NCI-H69 (cell line): ENCODE measurements around the gene TRAPPC2L.

ENCODE experiments used
- DNase-seq: peaks from one replicate; lab custom pipeline; 2025; lab: John Stamatoyannopoulos, UW

The TRAPPC2L gene, protein sequence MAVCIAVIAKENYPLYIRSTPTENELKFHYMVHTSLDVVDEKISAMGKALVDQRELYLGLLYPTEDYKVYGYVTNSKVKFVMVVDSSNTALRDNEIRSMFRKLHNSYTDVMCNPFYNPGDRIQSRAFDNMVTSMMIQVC

DNA sequence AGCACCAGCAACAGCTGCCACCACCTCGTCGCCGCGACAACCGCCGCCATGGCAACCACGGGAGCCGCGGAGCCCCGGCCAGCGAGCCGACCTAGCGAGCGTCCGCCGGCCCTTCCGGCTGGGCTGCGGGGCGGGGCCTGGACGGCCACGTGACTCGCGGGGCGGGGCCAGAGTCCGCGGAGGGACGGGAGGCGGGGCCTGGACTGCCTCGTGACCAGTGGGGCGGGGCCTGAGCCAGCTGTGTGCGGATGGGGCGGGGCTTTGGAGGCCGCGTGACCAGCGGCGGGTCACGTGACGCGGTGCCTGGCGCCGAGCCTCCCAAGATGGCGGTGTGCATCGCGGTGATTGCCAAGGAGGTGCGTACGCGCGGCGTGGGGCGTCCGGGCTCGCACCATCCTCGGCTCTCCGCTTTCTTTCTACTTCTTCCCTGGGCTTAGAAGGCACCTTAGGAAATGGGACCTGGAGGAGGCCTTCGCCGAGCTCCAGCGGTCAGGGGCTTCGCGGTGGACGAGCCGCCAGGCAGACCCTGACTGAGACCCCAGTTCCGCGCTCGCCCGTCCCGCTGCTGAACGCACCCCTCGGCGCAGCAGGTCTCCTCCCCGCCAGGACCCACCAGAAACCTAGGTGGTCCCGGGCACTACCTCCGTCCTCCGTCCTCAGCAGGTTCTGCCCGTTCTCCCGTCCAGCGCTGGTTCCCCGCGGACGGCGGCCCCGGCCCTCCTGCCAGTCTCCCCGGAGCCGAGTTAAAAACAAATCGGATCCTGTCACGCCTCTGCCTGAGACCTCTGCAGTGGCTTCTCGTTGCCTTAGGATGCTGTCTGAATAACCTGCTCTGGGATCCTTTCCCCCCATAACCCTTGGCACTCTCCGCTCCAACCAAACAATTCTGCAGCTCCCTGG, at the start of gene TRAPPC2L, which contains the start of gene GALNS:
Gene TRAPPC2L (plus strand): TSS at position 300 of the 900 bp plus-strand sequence. CDS start 24 bp downstream, at position 324.
Gene GALNS (minus strand): TSS at position 120 of the 900 bp plus-strand sequence. CDS start 70 bp downstream, at position 50.
- peak; percentile 95 for DNase-seq

DNA sequence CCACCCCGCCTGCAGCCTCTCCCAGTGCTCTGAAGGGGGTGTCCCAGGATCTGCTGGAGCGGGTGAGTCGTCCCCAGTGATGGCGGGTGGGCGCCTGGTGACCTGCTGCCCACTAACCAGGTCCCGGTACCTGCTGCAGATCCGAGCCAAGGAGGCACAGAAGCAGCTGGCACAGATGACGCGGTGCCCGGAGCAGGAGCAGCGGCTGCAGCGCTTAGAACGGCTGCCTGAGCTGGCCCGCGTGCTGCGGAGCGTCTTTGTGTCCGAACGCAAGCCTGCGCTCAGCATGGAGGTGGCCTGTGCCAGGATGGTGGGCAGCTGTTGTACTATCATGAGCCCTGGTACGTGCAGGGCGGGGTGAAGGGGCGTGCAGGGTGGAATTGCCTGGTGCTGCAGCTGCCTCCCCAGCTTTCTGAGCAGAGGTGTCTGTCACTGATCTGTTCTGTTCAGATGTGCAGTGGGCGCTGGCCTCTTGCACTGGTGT, 49.7 kb upstream of the TRAPPC2L start:
- no peak for DNase-seq

DNA sequence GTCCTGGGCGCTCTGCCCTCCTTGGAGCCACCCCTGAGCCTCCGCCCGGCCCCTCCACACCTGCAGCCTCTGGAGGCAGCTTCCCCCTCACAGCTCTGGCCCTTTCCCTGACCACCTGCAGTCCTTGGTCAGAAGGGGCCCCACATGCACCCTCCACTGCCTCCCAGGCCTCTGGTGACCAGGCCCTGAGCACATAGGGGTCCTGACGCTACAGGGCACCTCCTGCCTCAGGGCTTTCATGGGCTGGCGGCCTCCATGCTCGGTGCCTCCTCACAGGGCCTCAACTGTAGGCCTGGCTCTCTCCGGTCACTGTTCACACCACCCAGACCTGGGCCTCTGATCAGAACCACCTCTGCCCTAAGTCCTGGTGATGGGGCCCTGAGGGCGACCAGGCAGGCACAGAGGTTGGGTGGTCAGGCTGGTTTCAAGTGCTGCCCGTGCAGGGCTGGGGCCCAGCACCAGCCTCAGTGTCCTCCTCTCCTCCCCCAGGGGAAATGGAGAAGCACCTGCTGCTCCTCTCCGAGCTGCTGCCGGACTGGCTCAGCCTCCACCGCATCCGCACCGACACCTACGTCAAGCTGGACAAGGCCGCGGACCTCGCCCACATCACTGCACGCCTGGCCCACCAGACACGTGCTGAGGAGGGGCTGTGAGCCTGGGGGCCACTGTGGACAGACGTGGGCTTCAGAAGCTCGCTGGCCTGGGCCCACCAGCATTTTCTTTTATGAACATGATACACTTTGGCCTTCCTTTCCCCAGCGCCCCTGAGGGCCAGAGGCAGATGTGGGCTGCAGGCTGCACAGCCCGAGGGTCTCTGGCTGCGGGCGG, 49.1 kb upstream of the TRAPPC2L start:
- DNase-seq: no peak

DNA sequence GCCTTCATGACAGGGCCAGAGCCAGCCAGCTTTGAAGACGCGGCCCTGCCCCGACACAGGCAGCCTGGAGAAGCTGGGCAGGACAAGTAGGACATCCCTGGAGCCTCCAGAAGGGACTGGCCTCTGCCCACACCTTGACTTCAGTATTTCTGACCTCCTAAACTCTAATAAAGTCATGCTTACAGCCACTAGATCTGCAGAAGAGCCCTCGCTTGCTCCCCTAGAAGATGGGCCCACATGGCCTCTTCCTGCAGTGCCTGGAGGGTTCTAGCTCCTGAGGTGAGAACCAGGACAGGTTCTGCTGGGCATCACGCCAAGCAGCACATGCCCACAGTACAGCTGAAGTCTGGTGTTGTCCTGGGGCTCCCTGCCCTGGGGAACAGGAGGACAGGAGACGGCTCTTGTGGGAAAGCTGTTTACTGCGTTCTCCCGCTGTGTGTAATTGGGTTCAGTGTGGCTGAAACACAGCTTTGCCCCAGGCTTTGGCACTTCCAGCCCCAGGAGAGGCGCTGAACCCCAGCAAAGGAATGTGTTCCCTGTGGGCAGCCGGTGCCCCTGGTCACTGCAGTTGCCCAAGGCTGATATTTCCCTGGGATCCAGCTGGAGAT, 47.8 kb upstream of the TRAPPC2L start:
- DNase-seq: peak; percentile 34

DNA sequence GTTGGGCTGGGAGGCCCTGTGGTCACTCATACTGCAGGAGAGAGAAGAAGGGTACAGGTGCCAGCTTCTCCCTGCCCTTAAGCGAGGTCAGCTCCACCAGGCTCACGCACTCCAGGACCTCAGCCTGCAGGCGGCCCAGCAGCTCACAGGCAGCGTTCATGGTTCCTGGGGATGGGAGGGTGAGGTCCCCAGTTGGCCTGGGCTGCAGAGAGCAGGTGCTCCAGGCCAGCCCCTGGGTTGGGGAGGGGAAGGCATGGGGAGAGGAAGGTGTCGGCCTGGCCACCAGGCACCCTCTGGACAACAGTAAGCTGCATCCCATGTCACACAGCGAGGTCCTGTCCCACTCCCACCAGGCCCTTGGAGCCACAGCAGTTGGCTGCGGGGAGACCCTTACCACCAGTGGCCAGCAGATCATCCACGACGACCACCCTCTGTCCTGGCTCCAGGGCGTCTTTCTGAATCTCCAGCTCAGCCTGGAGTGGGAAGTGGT, 47.2 kb upstream of the TRAPPC2L start:
- peak; percentile 20 for DNase-seq

DNA sequence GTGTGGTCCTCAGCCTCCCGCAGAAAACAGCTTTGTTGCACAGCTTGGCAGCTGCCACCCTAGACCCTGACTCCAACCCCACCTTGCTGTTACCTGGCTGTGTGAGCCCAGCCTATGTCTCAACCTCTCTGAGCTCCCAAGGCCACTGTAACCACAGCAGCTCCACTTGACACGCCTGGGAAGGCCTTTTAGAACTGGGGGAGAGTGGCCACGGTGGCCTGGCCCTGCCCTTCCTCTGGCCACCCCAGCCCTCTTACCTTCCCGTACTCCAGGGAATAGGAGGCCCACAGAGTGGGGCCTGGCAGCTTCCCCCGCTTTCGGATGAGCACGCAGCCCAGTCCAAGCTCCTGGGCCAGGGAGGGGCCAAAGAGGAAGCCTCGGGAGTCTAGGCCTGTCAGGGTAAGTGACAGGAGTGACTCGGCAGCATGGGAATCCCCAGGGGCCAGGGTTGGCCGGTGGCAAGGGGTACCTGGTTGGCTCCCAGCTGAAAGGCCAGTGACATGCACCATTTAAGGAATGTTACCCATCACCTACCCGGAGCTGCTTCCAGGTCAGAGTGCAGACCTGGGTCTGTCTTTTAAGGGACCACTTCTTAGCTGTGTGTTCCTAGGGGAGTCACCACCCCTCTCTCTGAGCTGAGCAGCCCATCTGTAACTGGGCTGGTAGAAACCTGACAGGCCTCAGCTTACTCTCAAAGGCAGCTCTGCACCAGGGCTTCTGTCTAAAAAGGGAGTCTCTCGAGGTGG, 46.6 kb upstream of the TRAPPC2L start:
- DNase-seq: peak; percentile 30

DNA sequence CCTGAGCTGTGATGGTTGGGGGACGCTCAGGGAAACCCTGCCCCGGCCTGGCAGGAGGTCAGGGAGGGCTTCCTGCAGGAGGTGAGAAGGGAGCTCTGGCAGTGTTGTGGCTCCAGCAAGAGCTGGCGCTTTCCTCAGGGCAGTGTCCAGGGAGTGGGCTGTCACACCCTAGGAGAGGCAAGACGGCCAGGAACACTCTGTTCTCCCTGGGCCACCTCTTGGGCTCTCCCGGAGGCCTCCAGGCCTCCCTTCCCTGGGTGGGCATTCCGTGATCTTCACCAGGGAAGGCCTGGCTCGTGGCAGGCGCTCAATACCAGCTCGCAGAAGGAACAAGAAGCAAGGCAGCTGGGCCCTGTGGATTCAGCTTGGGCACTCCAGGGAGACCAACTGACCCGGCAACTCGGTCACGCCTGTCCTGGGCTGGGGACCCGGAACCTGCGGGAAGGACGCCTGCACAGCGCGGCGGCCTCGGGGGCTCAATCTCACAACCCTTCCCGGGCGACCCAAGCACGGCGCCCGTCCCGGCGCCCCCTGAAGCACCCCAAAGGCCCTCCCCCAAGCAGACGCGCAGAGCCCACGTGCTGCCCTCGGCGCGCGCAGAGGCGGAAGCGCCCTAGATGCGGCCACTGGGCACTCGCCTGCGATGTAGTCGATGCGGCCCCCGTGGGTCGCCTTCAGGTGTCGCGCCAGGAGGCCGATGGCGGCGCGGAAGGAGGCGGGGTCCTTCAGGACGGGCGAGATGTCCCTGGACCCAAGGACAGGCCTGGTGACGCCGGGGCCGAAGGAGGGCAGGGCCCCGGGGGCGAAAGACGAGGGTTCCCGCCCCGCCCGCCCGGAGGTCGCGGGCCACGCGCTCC, 45.8 kb upstream of the TRAPPC2L start:
- peak; percentile 83 for DNase-seq

DNA sequence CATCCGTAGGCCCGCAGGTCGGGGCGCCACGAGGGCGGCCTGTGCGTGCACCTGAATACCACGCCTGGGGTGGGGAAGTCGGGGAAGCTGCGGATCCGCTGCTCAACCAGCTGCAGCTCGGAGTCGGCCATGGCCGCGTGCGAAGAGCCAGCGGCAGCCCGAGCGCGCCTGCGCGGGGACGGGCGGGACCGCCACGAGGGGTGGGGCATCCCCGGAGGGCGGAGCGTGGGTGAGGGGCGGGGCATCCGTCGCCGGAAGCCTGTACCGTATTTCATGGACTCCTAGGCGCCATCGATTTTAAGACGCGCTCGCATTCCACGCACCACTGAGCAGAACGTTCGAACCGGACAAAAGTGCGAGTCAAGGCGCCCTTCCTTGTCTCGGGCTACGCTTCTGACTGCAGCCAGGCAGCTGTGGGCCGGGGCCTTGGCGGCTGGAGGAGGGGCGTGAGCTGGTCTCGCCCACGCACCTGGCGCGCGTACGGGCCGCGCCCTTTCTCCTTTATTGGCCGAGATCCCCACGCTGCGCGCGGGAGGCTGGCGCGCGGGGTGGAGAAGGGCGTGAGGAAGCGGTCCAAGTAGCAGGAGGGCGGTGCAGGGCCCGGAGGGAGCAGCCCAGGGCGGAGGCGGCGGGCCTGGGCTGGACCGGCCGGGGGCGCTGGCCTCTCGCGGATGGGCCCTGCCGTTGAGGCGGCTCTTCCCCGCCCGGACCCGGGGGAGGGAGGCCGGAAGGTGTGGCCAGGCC, 45.0 kb upstream of the TRAPPC2L start, which contains the start of gene APRT:
Gene APRT (minus strand): TSS at position 160 of the 744 bp plus-strand sequence. CDS start 29 bp downstream, at position 131.
- DNase-seq: peak; percentile 87

DNA sequence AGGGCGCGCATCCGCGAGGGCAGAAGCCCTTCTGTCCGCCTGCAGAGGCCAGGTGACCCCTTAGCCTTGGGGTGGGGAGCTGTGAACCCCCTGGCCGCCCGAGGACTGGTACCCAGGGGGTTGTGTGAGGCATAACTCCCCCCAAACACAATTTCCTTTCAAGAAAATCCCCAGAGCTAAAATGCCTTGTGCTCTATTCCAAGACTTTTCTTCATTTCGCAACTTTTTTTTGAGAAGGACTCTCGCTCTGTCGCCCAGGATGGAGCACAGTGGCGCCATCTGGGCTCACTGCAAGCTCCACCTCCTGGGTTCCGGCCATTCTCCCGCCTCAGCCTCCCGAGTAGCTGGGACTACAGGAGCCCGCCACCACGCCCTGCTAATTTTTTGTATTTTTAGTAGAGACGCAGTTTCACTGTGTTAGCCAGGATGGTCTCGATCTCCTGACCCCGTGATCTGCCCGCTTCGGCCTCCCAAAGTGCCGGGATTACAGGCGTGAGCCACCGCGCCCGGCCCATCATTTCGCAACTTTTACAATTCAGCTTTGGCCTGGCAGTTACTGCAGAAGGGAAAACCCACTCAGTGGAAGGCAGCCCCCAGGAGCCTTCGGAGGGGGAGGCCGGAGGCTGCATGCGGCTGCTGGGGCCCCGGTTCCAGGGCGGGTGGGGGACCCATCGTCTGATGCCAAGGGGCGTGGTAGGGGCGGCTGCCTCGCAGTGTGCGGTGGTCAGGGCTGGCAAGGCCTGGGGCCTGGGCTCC, 44.2 kb upstream of the TRAPPC2L start:
- DNase-seq: peak; percentile 41

DNA sequence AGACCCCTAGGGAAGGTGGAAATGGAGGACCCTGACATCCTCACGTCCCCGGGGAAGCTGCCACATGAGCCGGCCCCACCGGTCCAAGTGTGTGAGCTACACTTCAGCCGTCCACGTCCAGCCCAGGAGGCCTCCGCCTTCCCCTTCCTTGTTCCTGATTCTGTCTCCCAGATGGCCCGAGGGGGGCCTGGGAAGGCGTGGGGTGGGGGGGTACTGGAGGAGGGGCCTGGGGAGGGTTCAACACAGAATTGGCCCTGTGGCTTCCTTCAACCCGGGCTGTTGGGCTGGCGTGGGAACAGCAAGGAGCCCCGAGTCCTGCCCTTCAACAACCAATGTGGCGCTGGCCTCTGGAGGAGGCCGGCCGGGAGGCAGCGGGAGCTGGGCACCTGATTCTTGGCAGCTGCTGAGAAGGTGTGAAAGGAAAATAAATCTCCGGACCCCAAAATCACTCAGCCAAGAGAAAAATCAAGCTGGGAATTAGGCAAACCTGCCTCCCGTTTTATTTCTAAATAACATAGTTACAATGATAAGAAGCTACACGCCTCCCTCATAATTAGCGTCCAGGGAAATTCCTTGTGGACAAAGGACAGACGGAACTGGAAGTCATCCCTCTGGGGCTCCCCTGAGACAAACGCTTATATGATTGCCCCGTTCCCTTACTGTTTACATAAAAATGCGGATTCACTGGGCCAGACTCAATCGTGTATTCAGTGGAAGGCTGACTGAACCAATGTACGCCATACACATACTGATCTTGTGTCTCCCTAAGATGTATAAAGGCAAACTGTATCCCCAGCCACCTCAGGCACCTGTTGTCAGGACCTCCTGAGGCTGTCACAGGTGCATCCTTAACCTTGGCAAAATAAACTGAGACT, 43.4 kb upstream of the TRAPPC2L start:
- DNase-seq: peak; percentile 55

DNA sequence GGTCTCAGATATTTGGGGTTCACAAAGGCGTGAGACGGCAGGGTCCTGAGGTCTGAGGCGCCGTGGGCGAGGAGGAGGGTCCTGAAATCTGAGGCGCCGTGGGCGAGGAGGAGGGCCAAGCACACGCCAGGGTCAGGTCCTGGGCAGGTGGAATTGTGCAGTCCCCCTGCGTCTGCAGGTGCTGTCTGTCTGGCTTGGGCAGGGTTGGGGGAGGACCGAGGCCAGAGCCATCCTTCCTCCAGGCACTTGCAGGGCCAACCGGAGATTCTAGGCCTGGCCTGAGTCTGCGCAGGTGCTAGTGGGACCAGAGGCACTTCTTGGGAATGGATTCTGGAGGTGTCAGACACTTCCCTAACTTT, 42.8 kb upstream of the TRAPPC2L start:
- no peak for DNase-seq

DNA sequence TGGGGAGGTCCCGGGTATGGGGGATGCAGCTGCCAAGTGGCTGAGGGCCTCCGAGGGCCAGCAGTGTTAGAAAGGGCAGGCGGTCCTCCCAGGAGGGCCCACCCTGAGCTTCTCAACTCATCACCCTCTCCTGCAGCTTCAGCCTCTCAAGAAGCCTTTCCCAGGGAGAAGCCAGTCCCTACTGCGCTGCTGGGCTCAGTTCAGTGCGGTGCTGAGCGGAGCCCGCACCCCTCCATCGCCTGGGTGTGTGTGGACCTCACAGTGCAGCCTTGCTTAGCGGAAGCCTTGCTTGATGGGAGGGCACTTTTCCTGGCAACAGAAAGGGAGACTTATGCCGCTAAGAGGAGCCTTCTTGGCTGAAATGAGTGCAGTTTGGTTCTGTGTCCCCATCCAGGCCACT, 41.7 kb upstream of the TRAPPC2L start:
- DNase-seq: no peak

DNA sequence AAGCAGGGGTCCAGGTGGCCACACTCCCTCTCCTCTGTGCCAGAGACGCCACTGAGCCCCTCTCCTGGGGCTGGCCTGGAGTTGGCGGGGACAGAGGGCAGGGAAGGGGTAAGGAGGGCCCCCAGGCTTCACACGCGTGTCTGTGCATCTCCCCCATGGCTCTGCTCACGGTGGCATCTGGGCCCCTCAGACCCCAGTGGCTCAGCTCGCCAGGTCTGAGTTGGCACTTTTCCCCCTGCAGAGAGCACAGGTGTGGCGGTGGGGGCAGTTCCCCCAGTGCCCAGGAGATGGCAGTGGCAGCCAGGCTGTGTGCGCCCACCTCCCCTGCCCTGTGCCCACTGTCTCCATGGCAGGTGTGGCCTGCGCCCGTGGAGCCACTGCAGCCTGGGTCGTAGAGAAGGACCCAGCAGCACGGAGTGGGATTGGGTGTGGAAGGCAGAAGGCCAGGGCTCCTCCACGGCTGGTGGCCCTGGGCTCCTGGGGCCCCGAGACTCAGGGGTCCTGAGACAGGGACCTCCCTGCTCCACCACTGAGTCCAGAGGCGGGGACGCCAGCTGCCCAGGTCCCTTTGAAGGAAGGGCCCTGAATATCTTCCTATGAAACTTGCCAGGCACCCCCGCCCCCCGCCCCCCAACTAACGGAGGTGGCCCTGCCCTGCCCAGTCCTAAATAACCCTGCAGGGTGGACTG, 40.9 kb upstream of the TRAPPC2L start:
- DNase-seq: peak; percentile 53

DNA sequence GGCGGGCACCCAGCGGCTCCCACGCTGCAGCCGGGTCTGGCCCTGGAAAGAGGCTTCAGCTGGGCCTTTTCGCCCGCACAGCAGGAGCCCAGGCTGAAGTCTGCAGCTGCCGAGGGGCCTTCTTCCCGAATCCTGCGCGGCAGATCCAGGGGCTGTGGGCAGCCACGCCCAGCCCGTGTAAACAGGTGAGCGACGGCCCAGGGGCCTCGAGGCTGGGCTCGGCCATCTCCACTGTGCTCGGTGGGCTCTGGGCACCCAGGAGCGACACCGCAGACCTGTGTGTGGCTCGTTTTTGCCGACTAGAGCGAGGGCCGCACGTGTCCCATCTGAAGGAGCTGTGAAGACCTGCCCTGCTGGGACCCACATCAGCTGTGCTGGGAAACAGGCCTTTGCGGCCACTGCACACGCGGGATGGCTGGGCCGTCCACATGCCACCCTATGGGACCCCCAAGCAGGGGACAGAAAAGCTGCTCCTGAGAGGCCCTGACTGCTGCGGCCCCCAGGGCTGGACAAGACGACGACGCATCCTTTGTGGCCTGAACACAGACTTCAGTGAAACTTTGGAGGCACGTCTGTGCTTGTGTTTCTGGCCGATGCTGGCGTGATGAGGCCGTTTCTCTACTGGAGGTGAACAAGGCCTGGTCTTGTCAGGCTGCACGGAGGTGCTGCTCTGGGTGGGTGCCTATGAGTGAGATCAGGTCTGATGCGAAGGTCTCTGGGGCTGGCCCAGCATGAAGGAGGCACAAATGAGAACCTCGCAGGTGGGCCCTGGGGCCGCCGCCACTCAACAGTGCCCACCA, 40.0 kb upstream of the TRAPPC2L start:
- no peak for DNase-seq

DNA sequence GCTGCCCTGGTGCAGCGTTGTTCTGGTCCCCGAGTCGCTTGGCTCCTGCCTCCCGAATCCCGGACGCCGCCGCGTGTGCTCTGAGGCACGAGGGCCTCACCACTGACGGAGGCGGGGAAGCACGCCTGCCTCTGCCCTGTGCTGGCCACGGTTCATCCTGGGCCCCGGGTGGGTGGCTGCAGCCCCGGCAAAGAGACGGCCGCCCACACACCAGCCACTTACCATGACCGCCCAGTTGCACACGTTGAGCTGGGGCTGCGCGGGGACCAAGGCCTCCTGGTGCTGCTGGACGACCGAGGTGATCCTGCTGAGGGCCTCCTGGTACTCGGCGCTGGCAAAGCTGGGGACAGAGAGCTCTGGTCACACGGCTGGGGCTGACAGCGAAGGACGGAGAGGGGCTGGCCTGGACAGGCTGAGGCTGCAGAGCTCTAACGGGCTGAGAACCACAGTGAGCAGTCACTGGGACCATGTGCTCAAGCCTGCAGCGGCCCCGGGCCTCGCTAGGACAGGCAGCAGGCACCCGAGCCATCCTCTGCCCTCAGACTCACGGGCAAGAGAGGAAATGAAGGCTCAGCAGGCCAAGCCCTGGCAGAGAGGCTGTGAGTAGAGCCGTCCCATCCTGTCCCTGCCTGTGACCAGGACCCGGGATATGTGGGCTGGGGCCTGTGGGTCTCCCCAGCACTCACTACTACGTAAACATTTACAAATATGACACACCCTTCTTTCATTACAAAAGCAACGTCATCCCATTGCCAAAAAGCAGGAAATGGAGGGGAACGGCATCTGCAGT, 38.9 kb upstream of the TRAPPC2L start:
- DNase-seq: no peak
